Liver (tissue), 9 donors: ENCODE measurements around the gene OTUD5. TPM values are rescaled to one million over a fixed set of nuclear protein-coding genes. Genes with fewer than 3 reads are reported as not detected.

Experiments
- DNase-seq: peaks from one replicate; pipeline ENCODE4 v3.0.0-alpha.2; 2017; ENCODE audit warnings: low spot score
- H3K27ac ChIP-seq, 2 donors: one replicate each; pipeline ENCODE4 v1.7.0; 2013; ENCODE audit warnings: inconsistent platforms in 2 of 2, low read length in 2 of 2, control low read depth in 1 of 2, low read depth in 1 of 2, mild to moderate bottlenecking in 1 of 2
- H3K27me3 ChIP-seq, 4 donors: one replicate each; pipeline versions ENCODE4 v1.6.1 to v1.7.0; 2013; ENCODE audit warnings: low read length in 3 of 4, inconsistent platforms in 1 of 4, mild to moderate bottlenecking in 1 of 4, moderate library complexity in 1 of 4; ENCODE audit not compliant: control insufficient read depth in 4 of 4, insufficient read depth in 4 of 4
- H3K36me3 ChIP-seq, 4 donors: one replicate each; pipeline versions ENCODE4 v1.6.1 to v1.7.0; 2013; ENCODE audit warnings: low read length in 3 of 4, mild to moderate bottlenecking in 3 of 4, low read depth in 1 of 4, moderate library complexity in 1 of 4; ENCODE audit not compliant: control insufficient read depth in 4 of 4, insufficient read depth in 3 of 4
- H3K4me1 ChIP-seq, 4 donors: one replicate each; pipeline versions ENCODE4 v1.6.1 to v1.7.0; 2013; ENCODE audit warnings: low read length in 3 of 4, mild to moderate bottlenecking in 3 of 4, moderate library complexity in 1 of 4; ENCODE audit not compliant: control insufficient read depth in 4 of 4, insufficient read depth in 4 of 4
- H3K4me3 ChIP-seq, 3 donors: one replicate each; pipeline versions ENCODE4 v1.6.1 to v1.7.0; 2013; ENCODE audit warnings: low read length in 3 of 3, control low read depth in 1 of 3, low read depth in 1 of 3, mild to moderate bottlenecking in 1 of 3
- H3K9ac ChIP-seq, 2 donors: one replicate each; pipeline ENCODE4 v1.7.0; 2013; ENCODE audit warnings: low read length in 2 of 2, mild to moderate bottlenecking in 2 of 2, moderate library complexity in 2 of 2, control low read depth in 1 of 2, low read depth in 1 of 2
- H3K9me3 ChIP-seq, 4 donors: one replicate each; pipeline versions ENCODE4 v1.6.1 to v1.7.0; 2013; ENCODE audit warnings: low read length in 3 of 4; ENCODE audit not compliant: control insufficient read depth in 4 of 4
- FOXA1 ChIP-seq: IDR thresholded peaks from 2 replicates; pipeline ENCODE4 v1.6.1; 2016; ENCODE audit warnings: antibody characterized with exemption
- FOXA2 ChIP-seq: IDR thresholded peaks from 2 replicates; pipeline ENCODE4 v1.6.1; 2016; ENCODE audit warnings: antibody characterized with exemption
- GABPA ChIP-seq, 2 donors: IDR thresholded peaks in 1 of 2; conservative IDR thresholded peaks in 1 of 2; 2 replicates each; pipeline ENCODE4 v1.6.1; 2016; ENCODE audit warnings: antibody characterized with exemption in 2 of 2, mild to moderate bottlenecking in 1 of 2, moderate library complexity in 1 of 2
- HNF4A ChIP-seq, 2 donors: conservative IDR thresholded peaks; 2 replicates each; pipeline ENCODE4 v1.6.1; 2016; ENCODE audit warnings: antibody characterized with exemption in 2 of 2, mild to moderate bottlenecking in 2 of 2
- JUND ChIP-seq, 2 donors: IDR thresholded peaks; 2 replicates each; pipeline ENCODE4 v1.6.1; 2016; ENCODE audit warnings: antibody characterized with exemption in 2 of 2
- NR2F2 ChIP-seq: IDR thresholded peaks from 2 replicates; pipeline ENCODE4 v1.6.1; 2016; ENCODE audit warnings: antibody characterized with exemption
- RAD21 ChIP-seq, 2 donors: IDR thresholded peaks; 2 replicates each; pipeline ENCODE4 v1.6.1; 2016; ENCODE audit warnings: antibody characterized with exemption in 2 of 2, mild to moderate bottlenecking in 2 of 2
- RXRA ChIP-seq, 2 donors: IDR thresholded peaks; 2 replicates each; pipeline ENCODE4 v1.6.1; 2017 to 2018; ENCODE audit warnings: antibody characterized with exemption in 2 of 2, mild to moderate bottlenecking in 1 of 2
- SP1 ChIP-seq: IDR thresholded peaks from 2 replicates; pipeline ENCODE4 v1.6.1; 2018; ENCODE audit warnings: antibody characterized with exemption, mild to moderate bottlenecking
- TAF1 ChIP-seq: conservative IDR thresholded peaks from 2 replicates; pipeline ENCODE4 v1.6.1; 2016; ENCODE audit warnings: antibody characterized with exemption, mild to moderate bottlenecking
- YY1 ChIP-seq: IDR thresholded peaks from 2 replicates; pipeline ENCODE4 v1.6.1; 2016; ENCODE audit warnings: antibody characterized with exemption, mild to moderate bottlenecking
- WGBS: extraction: QIAGEN DNeasy Blood & Tissue Kit; methylation state at CpG from one replicate; pipeline ENCODE4 v1.1.7; 2013; 5-methylcytosine and 5-hydroxymethylcytosine counted together
- polyA plus RNA-seq, 2 donors: library from polyadenylated mRNA; stranded (reverse) in 1 of 2; unstranded in 1 of 2; fragments of 200-250 nt in 1 of 2; fragments of >200 nt in 1 of 2; fragmentation: Nextera tagmentation in 1 of 2; extraction: Ambion mirVana in 1 of 2; gene quantifications; one replicate each; pipeline versions ENCODE4 v1.2.1 to v1.2.3, GENCODE V29; 2013 to 2015
- total RNA-seq, 2 donors: library from RNA; depleted of rRNA; stranded (reverse); fragments of >200 nt; gene quantifications; one replicate each; pipeline ENCODE4 v1.2.3, GENCODE V29; 2014
- TF ChIP-seq, protein P1 (sequence below): IDR thresholded peaks from 2 replicates; pipeline ENCODE4 v1.6.1; 2016; ENCODE audit warnings: antibody characterized with exemption
- TF ChIP-seq, protein P2 (sequence below): IDR thresholded peaks from 2 replicates; pipeline ENCODE4 v1.6.1; 2016; ENCODE audit warnings: antibody characterized with exemption
- TF ChIP-seq, protein P3 (sequence below): IDR thresholded peaks from 2 replicates; pipeline ENCODE4 v1.6.1; 2016; ENCODE audit warnings: antibody characterized with exemption
- TF ChIP-seq, protein P4 (sequence below): fragments of 150-350 bp; IDR thresholded peaks from 2 replicates; pipeline ENCODE4 v1.5.1; 2017; ENCODE audit warnings: improper control_type of control experiment, low read depth, low read length; ENCODE audit not compliant: missing input control
- TF ChIP-seq, protein P5 (sequence below): IDR thresholded peaks from 2 replicates; pipeline ENCODE4 v1.6.1; 2016; ENCODE audit warnings: antibody characterized with exemption, mild to moderate bottlenecking
- donor health status: healthy.
- donor health status: healthy.
- donor health status: healthy.
- donor health status: healthy.
- donor health status: healthy.

OTUD5 gene
- total and polyA plus RNA-seq, 4 donors, result 9.3 to 29.3 (median 17.9) TPM

DNA sequence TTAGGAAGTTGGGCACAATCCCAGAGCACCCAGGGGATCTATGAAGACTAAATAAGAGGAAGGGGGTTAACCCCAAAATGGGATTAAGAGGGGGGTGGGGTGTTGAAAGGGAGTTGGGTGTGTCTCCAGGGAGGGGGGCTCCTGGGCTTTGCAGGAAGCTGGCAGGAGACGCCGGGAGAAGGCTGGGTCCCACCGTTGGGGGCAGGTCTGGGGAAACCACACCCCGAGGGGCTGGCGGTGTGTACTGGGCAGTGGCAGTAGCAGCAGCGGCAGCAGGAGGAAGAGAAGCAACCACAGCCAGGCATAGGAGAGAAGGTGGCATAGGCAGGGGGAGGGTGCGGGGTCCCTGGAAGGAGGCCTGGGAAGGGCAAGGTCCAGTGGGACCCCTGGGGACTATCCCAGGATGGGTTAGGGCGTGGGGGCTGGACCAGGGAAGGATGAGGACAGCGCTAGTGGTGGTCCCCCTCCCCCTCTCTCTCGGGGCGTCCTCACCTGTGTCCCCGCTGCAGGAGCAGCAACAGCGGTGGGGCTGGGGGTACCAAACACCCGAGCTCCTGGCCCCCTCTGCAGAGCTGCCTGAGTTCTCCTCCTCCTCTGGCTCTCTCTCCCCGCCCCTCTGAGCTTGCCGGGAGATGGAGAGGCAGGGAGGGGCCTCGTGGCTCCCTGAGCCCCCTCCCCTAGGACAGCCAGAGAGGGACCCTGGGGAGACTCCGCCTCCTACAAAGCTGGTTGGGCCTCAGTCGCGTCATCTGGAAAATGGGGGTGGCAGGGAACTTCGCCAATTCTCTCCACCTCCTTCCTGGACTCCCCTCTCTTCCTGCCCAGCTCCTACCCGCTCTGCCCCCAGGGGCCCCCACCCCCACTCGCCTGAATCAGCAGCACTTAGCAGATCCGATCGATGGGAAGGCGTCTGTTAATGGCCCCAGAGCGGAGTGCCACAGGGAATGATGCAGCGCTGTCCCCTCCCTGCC, 14.1 kb upstream of the OTUD5 start, which contains the start of gene KCND1:
Gene KCND1, minus strand, starts transcription at position 596 of the 971 bp plus-strand sequence. CDS start 1,573 bp downstream, outside the sequence.
- Histone ChIP-seq H3K9me3 (no peaks in the 10 kb centered on the region), H3K36me3 (peaks cover 2 to 19% (median 9%) of the 10 kb centered on the region in 4 donors), H3K9ac (no peak within 1 kb of the TSS), H3K4me3 (no peak within 1 kb of the TSS), H3K27ac (no peak within 1 kb of the TSS), H3K4me1 (peaks cover 3 to 8% (median 4%) of the 10 kb centered on the region in 4 donors), H3K27me3 (no peaks in the 10 kb centered on the region)
- TF ChIP-seq, protein P1, sequence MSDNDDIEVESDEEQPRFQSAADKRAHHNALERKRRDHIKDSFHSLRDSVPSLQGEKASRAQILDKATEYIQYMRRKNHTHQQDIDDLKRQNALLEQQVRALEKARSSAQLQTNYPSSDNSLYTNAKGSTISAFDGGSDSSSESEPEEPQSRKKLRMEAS, result no peak
- TF ChIP-seq FOXA1 (no peak), SP1 (no peak), FOXA2 (no peak), YY1 (no peak), GABPA (IDR thresholded peaks at IDR 0.05 in 1 of 2, conservative IDR thresholded peaks at IDR 0.05 in 1 of 2) (no peak), JUND (IDR thresholded peaks at IDR 0.05) (no peak), RAD21 (IDR thresholded peaks at IDR 0.05) (no peak), RXRA (IDR thresholded peaks at IDR 0.05) (no peak), HNF4A (conservative IDR thresholded peaks at IDR 0.05) (no peak)
- TF ChIP-seq, protein P2, sequence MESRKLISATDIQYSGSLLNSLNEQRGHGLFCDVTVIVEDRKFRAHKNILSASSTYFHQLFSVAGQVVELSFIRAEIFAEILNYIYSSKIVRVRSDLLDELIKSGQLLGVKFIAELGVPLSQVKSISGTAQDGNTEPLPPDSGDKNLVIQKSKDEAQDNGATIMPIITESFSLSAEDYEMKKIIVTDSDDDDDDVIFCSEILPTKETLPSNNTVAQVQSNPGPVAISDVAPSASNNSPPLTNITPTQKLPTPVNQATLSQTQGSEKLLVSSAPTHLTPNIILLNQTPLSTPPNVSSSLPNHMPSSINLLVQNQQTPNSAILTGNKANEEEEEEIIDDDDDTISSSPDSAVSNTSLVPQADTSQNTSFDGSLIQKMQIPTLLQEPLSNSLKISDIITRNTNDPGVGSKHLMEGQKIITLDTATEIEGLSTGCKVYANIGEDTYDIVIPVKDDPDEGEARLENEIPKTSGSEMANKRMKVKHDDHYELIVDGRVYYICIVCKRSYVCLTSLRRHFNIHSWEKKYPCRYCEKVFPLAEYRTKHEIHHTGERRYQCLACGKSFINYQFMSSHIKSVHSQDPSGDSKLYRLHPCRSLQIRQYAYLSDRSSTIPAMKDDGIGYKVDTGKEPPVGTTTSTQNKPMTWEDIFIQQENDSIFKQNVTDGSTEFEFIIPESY, result no peak
- TF ChIP-seq, protein P3, sequence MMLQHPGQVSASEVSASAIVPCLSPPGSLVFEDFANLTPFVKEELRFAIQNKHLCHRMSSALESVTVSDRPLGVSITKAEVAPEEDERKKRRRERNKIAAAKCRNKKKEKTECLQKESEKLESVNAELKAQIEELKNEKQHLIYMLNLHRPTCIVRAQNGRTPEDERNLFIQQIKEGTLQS, result no peak
- 5% methylated on average over 28 of the region's 28 CpGs for WGBS
- DNase-seq, result no peak

DNA sequence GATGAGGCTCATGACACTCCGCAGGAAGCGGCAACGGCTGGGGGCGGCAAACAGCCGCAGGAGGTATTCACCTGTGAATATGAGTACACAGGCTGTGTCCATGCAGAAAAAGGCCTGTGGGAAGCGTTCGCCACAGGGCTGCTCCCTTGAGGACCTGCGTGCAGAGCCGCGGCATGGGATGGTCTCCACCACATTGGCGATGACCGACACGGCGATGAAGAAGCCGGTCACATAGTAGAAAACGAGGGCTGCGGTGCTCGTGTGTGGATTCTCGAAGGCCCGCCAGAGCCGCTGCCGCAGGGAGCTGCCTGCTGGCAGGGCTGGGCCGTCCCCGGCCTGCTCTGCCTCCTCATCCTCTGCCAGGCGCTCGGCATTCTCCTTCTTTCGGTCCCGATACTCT, 12.1 kb upstream of the OTUD5 start:
- peaks cover 0 to 4% (median under 1%) of the 10 kb centered on the region in 4 donors for H3K36me3 ChIP-seq
- H3K9me3 ChIP-seq, result no peaks in the 10 kb centered on the region
- H3K9ac ChIP-seq, result no peak overlapping the region
- WGBS, result 96% methylated on average over 28 of the region's 28 CpGs
- no peak overlapping the region for H3K4me3 ChIP-seq
- H3K4me1 ChIP-seq, result peaks cover 3 to 8% (median 4%) of the 10 kb centered on the region in 4 donors
- TF ChIP-seq FOXA2 (no peak), GABPA (IDR thresholded peaks at IDR 0.05 in 1 of 2, conservative IDR thresholded peaks at IDR 0.05 in 1 of 2) (no peak), JUND (IDR thresholded peaks at IDR 0.05) (no peak), YY1 (no peak), TAF1 (no peak), SP1 (no peak), FOXA1 (no peak), HNF4A (conservative IDR thresholded peaks at IDR 0.05) (no peak), NR2F2 (no peak)
- TF ChIP-seq, protein P4, sequence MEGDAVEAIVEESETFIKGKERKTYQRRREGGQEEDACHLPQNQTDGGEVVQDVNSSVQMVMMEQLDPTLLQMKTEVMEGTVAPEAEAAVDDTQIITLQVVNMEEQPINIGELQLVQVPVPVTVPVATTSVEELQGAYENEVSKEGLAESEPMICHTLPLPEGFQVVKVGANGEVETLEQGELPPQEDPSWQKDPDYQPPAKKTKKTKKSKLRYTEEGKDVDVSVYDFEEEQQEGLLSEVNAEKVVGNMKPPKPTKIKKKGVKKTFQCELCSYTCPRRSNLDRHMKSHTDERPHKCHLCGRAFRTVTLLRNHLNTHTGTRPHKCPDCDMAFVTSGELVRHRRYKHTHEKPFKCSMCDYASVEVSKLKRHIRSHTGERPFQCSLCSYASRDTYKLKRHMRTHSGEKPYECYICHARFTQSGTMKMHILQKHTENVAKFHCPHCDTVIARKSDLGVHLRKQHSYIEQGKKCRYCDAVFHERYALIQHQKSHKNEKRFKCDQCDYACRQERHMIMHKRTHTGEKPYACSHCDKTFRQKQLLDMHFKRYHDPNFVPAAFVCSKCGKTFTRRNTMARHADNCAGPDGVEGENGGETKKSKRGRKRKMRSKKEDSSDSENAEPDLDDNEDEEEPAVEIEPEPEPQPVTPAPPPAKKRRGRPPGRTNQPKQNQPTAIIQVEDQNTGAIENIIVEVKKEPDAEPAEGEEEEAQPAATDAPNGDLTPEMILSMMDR, result no peak
- TF ChIP-seq, protein P5, sequence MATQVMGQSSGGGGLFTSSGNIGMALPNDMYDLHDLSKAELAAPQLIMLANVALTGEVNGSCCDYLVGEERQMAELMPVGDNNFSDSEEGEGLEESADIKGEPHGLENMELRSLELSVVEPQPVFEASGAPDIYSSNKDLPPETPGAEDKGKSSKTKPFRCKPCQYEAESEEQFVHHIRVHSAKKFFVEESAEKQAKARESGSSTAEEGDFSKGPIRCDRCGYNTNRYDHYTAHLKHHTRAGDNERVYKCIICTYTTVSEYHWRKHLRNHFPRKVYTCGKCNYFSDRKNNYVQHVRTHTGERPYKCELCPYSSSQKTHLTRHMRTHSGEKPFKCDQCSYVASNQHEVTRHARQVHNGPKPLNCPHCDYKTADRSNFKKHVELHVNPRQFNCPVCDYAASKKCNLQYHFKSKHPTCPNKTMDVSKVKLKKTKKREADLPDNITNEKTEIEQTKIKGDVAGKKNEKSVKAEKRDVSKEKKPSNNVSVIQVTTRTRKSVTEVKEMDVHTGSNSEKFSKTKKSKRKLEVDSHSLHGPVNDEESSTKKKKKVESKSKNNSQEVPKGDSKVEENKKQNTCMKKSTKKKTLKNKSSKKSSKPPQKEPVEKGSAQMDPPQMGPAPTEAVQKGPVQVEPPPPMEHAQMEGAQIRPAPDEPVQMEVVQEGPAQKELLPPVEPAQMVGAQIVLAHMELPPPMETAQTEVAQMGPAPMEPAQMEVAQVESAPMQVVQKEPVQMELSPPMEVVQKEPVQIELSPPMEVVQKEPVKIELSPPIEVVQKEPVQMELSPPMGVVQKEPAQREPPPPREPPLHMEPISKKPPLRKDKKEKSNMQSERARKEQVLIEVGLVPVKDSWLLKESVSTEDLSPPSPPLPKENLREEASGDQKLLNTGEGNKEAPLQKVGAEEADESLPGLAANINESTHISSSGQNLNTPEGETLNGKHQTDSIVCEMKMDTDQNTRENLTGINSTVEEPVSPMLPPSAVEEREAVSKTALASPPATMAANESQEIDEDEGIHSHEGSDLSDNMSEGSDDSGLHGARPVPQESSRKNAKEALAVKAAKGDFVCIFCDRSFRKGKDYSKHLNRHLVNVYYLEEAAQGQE, result no peak
- TF ChIP-seq, protein P2, result no peak
- TF ChIP-seq, protein P1, result no peak
- no peak for DNase-seq
- no peaks in the 10 kb centered on the region for H3K27me3 ChIP-seq
- no peak overlapping the region for H3K27ac ChIP-seq
